Measurements from ENCODE around the gene NUDT15. TPM values are rescaled to one million over a fixed set of nuclear protein-coding genes. Genes with fewer than 3 reads are reported as not detected.

The NUDT15 gene
- total RNA-seq, 4 donors from 2014 or later, result 3.7 to 11.9 (median 8.2) TPM

DNA sequence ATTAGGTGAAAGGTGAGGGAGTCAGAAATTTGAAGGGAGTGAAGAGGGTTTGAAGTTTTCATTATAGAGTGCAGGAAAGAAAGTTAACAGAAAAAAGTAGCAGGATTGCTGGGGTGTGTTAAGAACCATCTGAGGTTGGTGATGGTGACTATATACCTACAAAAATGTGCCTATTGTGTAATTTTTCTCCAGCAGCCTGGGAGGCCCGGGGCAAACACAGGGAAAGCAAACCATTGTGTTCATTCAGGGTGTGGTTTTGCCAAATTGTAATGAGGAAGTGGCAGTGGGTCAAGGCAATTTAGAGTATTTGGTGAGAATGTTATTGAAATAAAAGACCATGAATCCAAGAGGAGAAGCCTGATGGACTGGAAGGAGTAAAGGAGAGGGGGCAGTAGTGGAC, 28.2 kb upstream of the NUDT15 start:
- no peak overlapping the region for H3K4me3 ChIP-seq
- DNase-seq, result no peak
- no peaks in the 10 kb centered on the region for H3K9me3 ChIP-seq
- H3K4me1 ChIP-seq, result no peaks in the 10 kb centered on the region
- H3K36me3 ChIP-seq, result no peaks in the 10 kb centered on the region
- H3K27ac ChIP-seq, result no peak overlapping the region
- TF ChIP-seq POLR2A (IDR thresholded peaks at IDR 0.05), result no peak
- H3K27me3 ChIP-seq, result no peaks in the 10 kb centered on the region

DNA sequence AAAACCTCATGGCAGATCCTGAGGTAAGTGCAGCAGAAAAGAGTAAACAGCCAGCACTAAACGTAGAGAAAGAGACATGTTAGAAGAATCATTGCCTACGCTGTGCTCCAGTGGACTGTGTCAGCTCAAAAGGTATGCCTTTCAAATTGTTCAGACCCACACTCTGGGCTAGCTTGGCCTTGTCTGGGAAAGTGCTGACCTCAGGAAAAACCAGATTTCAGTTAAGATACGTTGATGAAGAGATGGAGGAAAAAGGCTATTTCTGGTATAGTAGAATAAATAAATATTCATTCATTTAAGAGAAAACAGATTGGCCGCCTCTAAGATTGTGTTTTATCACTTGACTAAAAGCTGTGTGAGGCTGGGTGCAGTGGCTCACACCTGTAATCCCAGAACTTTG, 26.8 kb upstream of the NUDT15 start:
- Histone ChIP-seq H3K9me3 (no peaks in the 10 kb centered on the region), H3K27me3 (no peaks in the 10 kb centered on the region), H3K27ac (no peak overlapping the region), H3K36me3 (no peaks in the 10 kb centered on the region), H3K4me1 (no peaks in the 10 kb centered on the region), H3K4me3 (no peak overlapping the region)
- DNase-seq, result no peak
- TF ChIP-seq, protein P1, sequence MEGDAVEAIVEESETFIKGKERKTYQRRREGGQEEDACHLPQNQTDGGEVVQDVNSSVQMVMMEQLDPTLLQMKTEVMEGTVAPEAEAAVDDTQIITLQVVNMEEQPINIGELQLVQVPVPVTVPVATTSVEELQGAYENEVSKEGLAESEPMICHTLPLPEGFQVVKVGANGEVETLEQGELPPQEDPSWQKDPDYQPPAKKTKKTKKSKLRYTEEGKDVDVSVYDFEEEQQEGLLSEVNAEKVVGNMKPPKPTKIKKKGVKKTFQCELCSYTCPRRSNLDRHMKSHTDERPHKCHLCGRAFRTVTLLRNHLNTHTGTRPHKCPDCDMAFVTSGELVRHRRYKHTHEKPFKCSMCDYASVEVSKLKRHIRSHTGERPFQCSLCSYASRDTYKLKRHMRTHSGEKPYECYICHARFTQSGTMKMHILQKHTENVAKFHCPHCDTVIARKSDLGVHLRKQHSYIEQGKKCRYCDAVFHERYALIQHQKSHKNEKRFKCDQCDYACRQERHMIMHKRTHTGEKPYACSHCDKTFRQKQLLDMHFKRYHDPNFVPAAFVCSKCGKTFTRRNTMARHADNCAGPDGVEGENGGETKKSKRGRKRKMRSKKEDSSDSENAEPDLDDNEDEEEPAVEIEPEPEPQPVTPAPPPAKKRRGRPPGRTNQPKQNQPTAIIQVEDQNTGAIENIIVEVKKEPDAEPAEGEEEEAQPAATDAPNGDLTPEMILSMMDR (IDR thresholded peaks at IDR 0.05), result no peak
- TF ChIP-seq POLR2A (IDR thresholded peaks at IDR 0.05), result no peak

- no peak for TF ChIP-seq POLR2A (IDR thresholded peaks at IDR 0.05)
- TF ChIP-seq, protein P1 (IDR thresholded peaks at IDR 0.05), result no peak
- H3K9me3 ChIP-seq, result no peaks in the 10 kb centered on the region
- no peaks in the 10 kb centered on the region for H3K4me1 ChIP-seq
- no peak for DNase-seq
- H3K27me3 ChIP-seq, result no peaks in the 10 kb centered on the region
- H3K27ac ChIP-seq, result no peak overlapping the region
- no peak overlapping the region for H3K4me3 ChIP-seq
- no peaks in the 10 kb centered on the region for H3K36me3 ChIP-seq
Measured at GRCh38 chr13:48012668-48013067, 24.9 kb upstream of the NUDT15 start.

GRCh38 chr13:48014359-48014758, 23.2 kb upstream of the NUDT15 start:
- Histone ChIP-seq H3K27ac (no peak overlapping the region), H3K9me3 (no peaks in the 10 kb centered on the region), H3K4me1 (no peaks in the 10 kb centered on the region), H3K36me3 (no peaks in the 10 kb centered on the region), H3K27me3 (no peaks in the 10 kb centered on the region), H3K4me3 (no peak overlapping the region)
- DNase-seq, result no peak
- TF ChIP-seq POLR2A (IDR thresholded peaks at IDR 0.05), result no peak

DNA sequence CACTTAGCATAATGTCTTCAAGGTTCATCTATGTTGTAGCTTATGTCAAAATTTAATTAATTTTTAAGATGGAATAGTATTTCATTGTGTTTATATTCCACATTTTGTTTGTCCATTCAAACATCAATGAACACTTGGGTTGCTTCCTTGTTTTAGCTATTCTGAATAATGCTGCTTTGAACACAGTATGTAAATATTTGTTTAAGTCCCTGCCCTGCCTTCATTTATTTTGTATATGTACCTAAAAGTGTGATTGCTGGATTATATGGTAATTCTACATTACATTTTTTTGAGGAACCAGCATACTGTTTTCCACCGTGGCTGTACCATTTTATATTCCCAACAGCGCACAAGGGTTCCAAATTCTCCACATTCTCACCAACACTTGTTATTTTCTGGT, 18.9 kb upstream of the NUDT15 start:
- H3K27ac ChIP-seq, result no peak overlapping the region
- no peaks in the 10 kb centered on the region for H3K36me3 ChIP-seq
- H3K4me1 ChIP-seq, result no peaks in the 10 kb centered on the region
- no peaks in the 10 kb centered on the region for H3K27me3 ChIP-seq
- TF ChIP-seq, protein P1 (IDR thresholded peaks at IDR 0.05), result no peak
- no peak for TF ChIP-seq POLR2A (IDR thresholded peaks at IDR 0.05)
- no peaks in the 10 kb centered on the region for H3K9me3 ChIP-seq
- DNase-seq, result no peak
- H3K4me3 ChIP-seq, result no peak overlapping the region

DNA sequence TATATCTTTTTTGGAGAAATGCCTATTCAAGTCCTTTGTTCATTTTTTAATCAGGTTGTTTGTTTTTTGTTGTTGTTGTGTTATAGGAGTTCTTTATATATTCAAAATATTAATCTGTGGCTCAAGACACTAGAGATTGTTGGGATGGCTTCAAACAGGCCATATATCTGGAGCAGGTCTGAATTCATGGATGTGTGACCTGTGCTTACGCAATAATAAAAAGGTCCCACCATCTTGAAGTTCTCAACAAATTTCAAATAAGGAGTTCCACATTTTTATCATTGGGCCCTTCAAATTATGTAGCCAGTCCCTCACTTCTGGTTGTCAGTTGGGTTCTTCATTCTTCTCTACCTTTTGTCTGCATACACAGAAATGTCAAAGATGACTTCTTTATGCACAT, 17.7 kb upstream of the NUDT15 start:
- Histone ChIP-seq H3K4me3 (no peak overlapping the region), H3K36me3 (no peaks in the 10 kb centered on the region), H3K27ac (no peak overlapping the region), H3K4me1 (no peaks in the 10 kb centered on the region), H3K27me3 (no peaks in the 10 kb centered on the region), H3K9me3 (no peaks in the 10 kb centered on the region)
- DNase-seq, result no peak
- TF ChIP-seq POLR2A (IDR thresholded peaks at IDR 0.05), result no peak
- TF ChIP-seq, protein P1 (IDR thresholded peaks at IDR 0.05), result no peak

DNA sequence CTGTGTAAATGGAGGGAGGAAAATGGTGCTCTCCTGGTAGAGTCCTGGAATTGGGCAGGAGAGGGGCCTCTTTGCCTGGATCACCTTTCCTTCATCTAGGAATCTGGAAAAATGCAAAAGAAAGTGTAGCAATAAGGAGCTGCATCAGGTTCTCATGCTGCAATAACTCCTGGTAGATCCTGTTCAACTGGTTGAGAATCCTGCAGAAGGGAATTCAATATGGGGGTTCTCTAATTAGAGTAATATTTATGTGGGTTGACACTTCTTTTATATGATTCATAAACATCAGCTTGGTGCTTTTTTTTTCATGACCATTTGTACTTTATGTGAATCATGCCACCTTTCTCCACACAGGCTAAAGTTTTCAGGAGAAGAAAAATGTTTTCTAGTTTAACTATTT, 9.5 kb upstream of the NUDT15 start:
- Histone ChIP-seq H3K36me3 (no peaks in the 10 kb centered on the region), H3K27ac (no peak overlapping the region), H3K4me1 (no peaks in the 10 kb centered on the region), H3K4me3 (no peak overlapping the region), H3K9me3 (no peaks in the 10 kb centered on the region), H3K27me3 (no peaks in the 10 kb centered on the region)
- no peak for DNase-seq
- TF ChIP-seq, protein P1 (IDR thresholded peaks at IDR 0.05), result no peak
- no peak for TF ChIP-seq POLR2A (IDR thresholded peaks at IDR 0.05)

All from Peyer's patch (tissue), 4 donors.